Motor neuron (in vitro differentiated cells): Measurements from ENCODE around the gene LMAN2. TPM values are rescaled to one million over a fixed set of nuclear protein-coding genes. Genes with fewer than 3 reads are reported as not detected.
"Not testable (repeated sequence)": the region's sequence is repeated elsewhere in the genome, so short reads cannot be mapped to it uniquely, and the experiment has no call there.

ENCODE experiments used
- ATAC-seq, 8 experiments: fragments of 200-7000 bp; cut with Tn5 transposase; replicated peaks in 6 of 8; 2 replicates each; pipeline ENCODE4 v1.8.0; 2021; ENCODE audit warnings: mild to moderate bottlenecking in 8 of 8, moderate library complexity in 8 of 8
- H3K27ac ChIP-seq, 2 donors: fragments of 250-450 bp; sonication (Bioruptor Pico); 2 replicates each; pipeline ENCODE4 v1.9.0; 2021; ENCODE audit warnings: antibody characterized with exemption in 2 of 2, mild to moderate bottlenecking in 2 of 2, moderate library complexity in 1 of 2
- H3K4me1 ChIP-seq, 2 donors: fragments of 250-450 bp; sonication (Bioruptor Pico); replicated peaks in 1 of 2; 2 replicates each; pipeline ENCODE4 v1.6.1; 2021; ENCODE audit warnings: antibody characterized with exemption in 2 of 2, mild to moderate bottlenecking in 2 of 2, moderate library complexity in 1 of 2
- H3K4me3 ChIP-seq, 5 donors: fragments of 250-450 bp; sonication (Bioruptor Pico); 2 replicates each; pipeline ENCODE4 v1.9.0; 2021; ENCODE audit warnings: antibody characterized with exemption in 5 of 5, mild to moderate bottlenecking in 5 of 5, moderate library complexity in 4 of 5
- WGBS, 10 experiments: fragments of 450-650 bp; shearing (Covaris generic); methylation state at CpG; one replicate each; pipeline ENCODE4 v1.0.0; 2022; 5-methylcytosine and 5-hydroxymethylcytosine counted together
- in situ Hi-C, 9 experiments: fragments of 400-800 bp; cut with MboI; loops; one replicate each; pipeline ENCODE4 v1.15.0; 2021; ENCODE audit warnings: low sequenced_read_pairs in 9 of 9, low pct_unique_long_range_greater_than_20kb in 2 of 9; ENCODE audit not compliant: unreplicated experiment in 9 of 9
- total RNA-seq, 8 experiments: library from RNA; unstranded; fragments of 300-600 nt; gene quantifications; 2 replicates each; pipeline versions ENCODE4 v1.2.3 to v1.2.4, GENCODE V29; 2022

Gene LMAN2
- total RNA-seq, 8 experiments from 2014 or later: 48.3 to 219 (median 111) TPM

GRCh38 chr5:177349762-177350161 lies 1.7 kb downstream of the LMAN2 start:
- in situ Hi-C loops: no loop called here
- Histone ChIP-seq H3K4me3 (no peak overlapping the region), H3K27ac (no peak overlapping the region), H3K4me1 (peaks cover 10 to 11% of the 10 kb centered on the region in 2 donors)
- whole genome bisulfite sequencing, 10 experiments: 70 to 94% (median 83%) methylated on average over 1 to 5 of the region's 5 CpGs; no CpG with 5 or more reads in 5 of the 10 experiments
- ATAC-seq: no peak

- 0 to 100% (median 77%) methylated on average over 1 to 3 of the region's 3 CpGs; no CpG with 5 or more reads in 1 of the 10 experiments for WGBS, 10 experiments
- in situ Hi-C loops: no loop called here
- H3K27ac ChIP-seq: no peak overlapping the region
- ATAC-seq: no peak
- H3K4me3 ChIP-seq: no peak overlapping the region
- peaks cover 10 to 11% of the 10 kb centered on the region in 2 donors for H3K4me1 ChIP-seq
Observed at GRCh38 chr5:177349362-177349647, 2.2 kb downstream of the LMAN2 start.

DNA sequence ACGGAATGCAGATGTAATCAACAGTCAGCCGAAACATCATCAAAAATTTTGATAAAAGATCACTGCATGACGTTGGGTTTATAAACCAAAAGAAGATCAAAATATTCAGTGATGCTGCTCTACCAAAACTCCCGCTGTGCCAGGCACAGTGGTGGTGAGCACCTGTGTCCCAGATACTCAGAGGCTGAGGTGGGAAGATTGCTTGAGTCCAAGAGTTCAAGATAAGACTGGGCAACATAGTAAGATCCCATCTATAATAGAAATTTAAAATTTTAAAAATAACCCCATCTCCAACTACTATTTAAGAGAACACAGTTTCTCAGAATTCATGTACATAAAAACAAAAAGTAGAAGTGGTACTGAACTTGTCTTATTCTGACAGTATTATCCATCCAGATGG lies 3.8 kb downstream of the LMAN2 start:
- Histone ChIP-seq H3K4me3 (no peak overlapping the region), H3K4me1 (peaks cover 10 to 11% of the 10 kb centered on the region in 2 donors), H3K27ac (no peak overlapping the region)
- no peak for ATAC-seq
- in situ Hi-C loops: no loop called here
- 90 to 100% (median 100%) methylated on average over 1 to 4 of the region's 4 CpGs; no CpG with 5 or more reads in 3 of the 10 experiments for WGBS, 10 experiments

DNA sequence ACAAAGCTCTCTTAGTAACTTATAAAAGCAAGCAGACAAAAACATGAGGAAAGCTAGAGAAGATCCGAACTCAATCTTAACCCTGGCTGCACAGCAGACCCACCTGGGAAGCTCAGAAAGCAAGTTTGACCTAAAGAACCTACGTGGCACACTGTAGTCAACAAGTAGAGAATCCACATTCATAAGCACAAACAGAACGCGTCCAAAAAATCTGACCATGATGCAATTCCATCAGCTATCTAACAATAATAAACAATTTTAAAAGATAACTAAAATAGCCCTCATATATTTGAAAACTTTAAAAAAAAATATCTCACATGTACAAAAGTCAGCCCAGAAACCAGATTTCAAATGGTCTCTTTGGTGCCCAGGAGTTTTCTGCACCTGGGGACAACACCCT lies 4.6 kb downstream of the LMAN2 start:
- in situ Hi-C loops: no loop called here
- peaks cover 9 to 10% of the 10 kb centered on the region in 2 donors for H3K4me1 ChIP-seq
- no peak overlapping the region for H3K27ac ChIP-seq
- no peak overlapping the region for H3K4me3 ChIP-seq
- ATAC-seq: no peak
- 43 to 100% (median 80%) methylated on average over 1 to 4 of the region's 4 CpGs; no CpG with 5 or more reads in 1 of the 10 experiments for WGBS, 10 experiments

DNA sequence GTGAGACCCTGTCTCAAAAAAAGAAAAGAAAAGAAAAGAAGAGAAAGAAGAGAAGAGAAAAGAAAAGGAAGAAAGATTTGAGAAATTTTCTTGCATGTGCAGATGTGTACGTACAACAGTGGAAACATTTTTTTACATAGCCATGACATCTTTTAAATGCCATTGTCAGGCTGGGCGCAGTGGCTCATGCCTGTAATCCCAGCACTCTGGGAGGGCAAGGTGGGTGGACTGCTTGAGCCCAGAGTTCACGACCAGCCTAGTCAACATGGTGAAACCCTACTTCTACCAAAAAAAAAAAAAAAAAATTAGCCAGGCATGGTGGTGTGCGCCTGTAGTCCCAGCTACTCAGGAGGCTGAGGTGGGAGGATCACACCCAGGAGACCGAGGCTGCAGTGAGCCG lies 6.6 kb downstream of the LMAN2 start:
- in situ Hi-C loops: no loop called here
- no peak for ATAC-seq
- WGBS, 10 experiments: 93 to 100% (median 97%) methylated on average over 1 to 6 of the region's 6 CpGs

DNA sequence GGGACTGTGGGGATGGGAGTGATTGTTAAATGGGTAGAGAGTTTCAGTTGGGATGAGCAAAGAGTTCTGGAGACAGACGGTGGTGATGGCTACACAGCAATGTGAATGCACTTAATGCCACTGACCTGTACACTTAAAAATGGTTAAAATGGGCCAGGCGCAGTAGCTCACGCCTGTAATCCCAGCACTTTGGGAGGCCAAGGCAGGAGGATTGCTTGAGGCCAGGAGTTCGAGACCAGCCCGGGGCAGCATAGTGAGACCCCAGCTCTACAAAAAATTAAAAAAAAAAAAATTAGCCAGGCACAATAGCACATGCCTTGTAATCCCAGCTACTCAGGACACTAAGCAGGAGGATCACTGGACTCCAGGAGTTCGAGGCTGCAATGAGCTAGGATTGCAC lies 7.7 kb downstream of the LMAN2 start:
- WGBS, 10 experiments: 33 to 100% (median 100%) methylated on average over 1 to 5 of the region's 6 CpGs
- no peak overlapping the region for H3K27ac ChIP-seq
- ATAC-seq: no peak
- in situ Hi-C loops: no loop called here
- no peak overlapping the region for H3K4me3 ChIP-seq
- no peaks in the 10 kb centered on the region for H3K4me1 ChIP-seq

More for the DNA sequence above, 6.6 kb downstream of the LMAN2 start:
- H3K4me1 ChIP-seq: peaks cover 0 to 1% of the 10 kb centered on the region in 2 donors
- H3K4me3 ChIP-seq: no peak overlapping the region
- no peak overlapping the region for H3K27ac ChIP-seq

GRCh38 chr5:177343000-177343399 lies 8.5 kb downstream of the LMAN2 start:
- H3K27ac ChIP-seq, H3K4me3 ChIP-seq, in situ Hi-C loops, H3K4me1 ChIP-seq, ATAC-seq: not testable (repeated sequence)
- 80 to 100% (median 94%) methylated on average over 1 to 11 of the region's 14 CpGs; no CpG with 5 or more reads in 2 of the 10 experiments for WGBS, 10 experiments

DNA sequence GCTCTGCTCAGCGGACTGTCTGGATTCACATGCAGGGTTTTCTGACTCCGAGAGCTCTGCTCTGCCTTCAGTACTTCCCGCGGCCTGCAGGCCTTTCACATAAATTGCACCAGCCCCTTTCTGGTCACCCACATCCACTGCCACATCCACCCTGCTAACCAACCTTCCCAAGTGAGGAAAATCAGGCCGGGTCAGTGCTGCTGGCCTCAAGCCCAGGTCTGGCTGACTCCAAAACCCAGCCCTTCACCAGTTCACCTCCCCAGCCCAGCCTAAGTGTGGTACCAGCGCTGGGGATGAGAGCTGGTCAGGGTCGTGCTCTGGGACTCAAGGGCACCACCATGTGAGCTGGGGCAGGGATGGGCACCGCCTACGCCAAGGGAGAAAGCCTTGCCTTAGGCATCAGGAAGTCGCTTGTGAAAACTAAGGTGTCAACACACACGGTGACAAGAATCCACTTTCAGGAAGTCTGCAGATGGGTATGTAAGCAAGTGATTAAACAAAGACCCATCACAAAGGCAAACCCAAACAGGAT lies 12.3 kb downstream of the LMAN2 start:
- no peak overlapping the region for H3K4me3 ChIP-seq
- no peak overlapping the region for H3K27ac ChIP-seq
- 80 to 100% (median 86%) methylated on average over 1 to 6 of the region's 11 CpGs; no CpG with 5 or more reads in 4 of the 10 experiments for WGBS, 10 experiments
- in situ Hi-C loops: no loop called here
- no peak for ATAC-seq
- H3K4me1 ChIP-seq: no peaks in the 10 kb centered on the region

DNA sequence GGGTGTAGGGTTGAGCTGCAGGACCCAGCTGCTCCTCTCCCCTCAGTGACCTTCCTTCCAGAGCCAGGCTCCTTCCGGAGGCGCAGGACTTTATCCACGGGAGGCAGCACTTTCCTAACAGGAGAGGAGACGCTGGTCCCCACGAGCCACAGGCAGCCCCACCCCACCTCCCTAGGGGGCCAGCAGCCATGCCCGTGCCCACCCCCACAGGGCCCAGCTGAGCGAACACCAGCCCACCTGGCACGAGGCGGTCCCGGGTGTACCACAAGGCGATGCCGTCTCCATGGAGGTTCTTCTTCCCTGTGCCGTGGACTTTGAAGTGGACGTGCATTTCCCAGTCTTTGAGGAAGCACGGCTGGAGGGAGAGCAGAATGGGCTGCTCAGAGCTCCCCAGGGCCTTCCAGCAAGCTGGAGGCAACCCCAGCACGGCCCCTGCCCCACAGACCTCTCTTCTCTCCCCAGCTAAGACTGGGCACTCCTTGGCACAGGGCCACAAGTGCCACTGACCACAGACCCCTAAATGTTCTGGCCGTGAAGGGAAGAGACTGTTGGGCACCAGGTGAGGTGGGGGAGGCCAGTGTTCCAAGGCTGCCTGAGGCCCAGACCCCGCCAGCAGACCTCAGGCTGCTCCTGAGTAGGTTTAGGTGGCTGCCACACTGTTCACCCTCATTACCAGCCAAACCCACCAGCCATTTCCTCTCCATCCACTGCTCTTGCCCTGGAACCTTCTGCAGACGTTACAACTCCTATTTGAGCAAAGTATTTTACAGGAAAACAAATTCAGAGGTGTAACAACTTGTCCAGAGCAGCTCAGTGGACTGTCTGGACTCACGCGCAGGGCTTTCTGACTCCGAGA lies 13.0 kb downstream of the LMAN2 start:
- no peaks in the 10 kb centered on the region for H3K4me1 ChIP-seq
- ATAC-seq: no peak
- no peak overlapping the region for H3K4me3 ChIP-seq
- WGBS, 10 experiments: 20 to 100% (median 98%) methylated on average over 1 to 5 of the region's 22 CpGs; no CpG with 5 or more reads in 4 of the 10 experiments
- no peak overlapping the region for H3K27ac ChIP-seq
- in situ Hi-C loops: no loop called here

GRCh38 chr5:177336603-177337494 lies 14.6 kb downstream of the LMAN2 start:
- WGBS, 10 experiments: 83 to 100% (median 97%) methylated on average over 1 to 7 of the region's 36 CpGs; no CpG with 5 or more reads in 3 of the 10 experiments
- ATAC-seq: no peak
- in situ Hi-C loops: no loop called here
- Histone ChIP-seq H3K4me1 (no peaks in the 10 kb centered on the region), H3K4me3 (no peak overlapping the region), H3K27ac (no peak overlapping the region)

DNA sequence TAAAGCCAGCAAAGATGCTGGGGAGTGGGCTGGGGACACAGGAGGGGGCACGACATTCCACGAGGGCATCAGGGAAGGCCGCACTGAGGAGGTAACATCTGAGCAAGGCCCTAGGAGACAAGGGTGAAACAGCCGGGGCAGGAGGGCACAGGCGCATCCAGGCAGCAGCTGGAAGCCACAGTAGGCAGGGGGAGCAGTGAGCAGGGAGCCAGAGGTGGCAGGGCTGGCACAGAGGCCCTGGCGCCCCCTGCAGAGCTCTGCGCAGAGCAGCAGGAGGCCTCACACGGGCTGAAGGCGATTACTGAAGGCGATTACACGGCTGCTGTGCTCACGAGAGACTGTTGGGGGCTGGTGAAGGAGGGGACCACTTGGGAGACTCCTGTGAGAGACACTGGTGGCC lies 15.4 kb downstream of the LMAN2 start:
- Histone ChIP-seq H3K27ac (no peak overlapping the region), H3K4me3 (no peak overlapping the region), H3K4me1 (no peaks in the 10 kb centered on the region)
- in situ Hi-C loops: no loop called here
- 60 to 72% (median 71%) methylated on average over 2 to 3 of the region's 12 CpGs; no CpG with 5 or more reads in 7 of the 10 experiments for WGBS, 10 experiments
- peak in 2 of 8 experiments; percentile 13 to 82 for ATAC-seq

DNA sequence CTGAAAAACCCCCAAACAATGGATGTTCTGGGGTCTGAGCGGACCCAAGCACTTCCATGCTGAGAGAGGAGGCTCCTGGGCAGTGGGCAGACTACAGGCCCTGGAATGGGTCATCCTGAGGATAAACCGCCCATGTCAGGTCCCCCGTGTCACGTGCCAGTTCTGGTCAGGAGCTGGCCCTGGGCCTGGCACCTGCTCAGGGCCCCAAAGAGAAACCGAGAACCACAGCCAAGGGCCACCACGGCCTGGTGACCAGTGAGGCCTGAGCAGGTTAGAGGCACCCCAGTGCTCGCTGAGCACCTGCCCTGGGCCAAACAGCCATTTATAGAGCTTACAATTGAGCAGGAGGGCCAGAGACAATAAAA lies 15.8 kb downstream of the LMAN2 start:
- H3K4me3 ChIP-seq: no peak overlapping the region
- H3K27ac ChIP-seq: no peak overlapping the region
- WGBS, 10 experiments: 83 to 100% (median 100%) methylated on average over 1 to 2 of the region's 7 CpGs; no CpG with 5 or more reads in 7 of the 10 experiments
- ATAC-seq: no peak
- no peaks in the 10 kb centered on the region for H3K4me1 ChIP-seq
- in situ Hi-C loops: no loop called here
